NCI-H2196 (cell line): ENCODE results near the gene ZNF319.

Experiments used
- DNase-seq: peaks from one replicate; lab custom pipeline; 2025; ENCODE audit not compliant: unreplicated experiment; lab: John Stamatoyannopoulos, UW

Gene ZNF319

GRCh38 chr16:57999971-58000705, at the start of gene ZNF319:
TSS of gene ZNF319 (minus strand) at chr16:58000672. CDS start at chr16:57998265, 2,407 bp downstream.
- DNase-seq, result no peak

- no peak for DNase-seq
These were observed 49.0 kb upstream of the ZNF319 start for GRCh38 chr16:58049232-58050185.

- no peak for DNase-seq
These were observed 48.2 kb upstream of the ZNF319 start for GRCh38 chr16:58048494-58049231.

DNA sequence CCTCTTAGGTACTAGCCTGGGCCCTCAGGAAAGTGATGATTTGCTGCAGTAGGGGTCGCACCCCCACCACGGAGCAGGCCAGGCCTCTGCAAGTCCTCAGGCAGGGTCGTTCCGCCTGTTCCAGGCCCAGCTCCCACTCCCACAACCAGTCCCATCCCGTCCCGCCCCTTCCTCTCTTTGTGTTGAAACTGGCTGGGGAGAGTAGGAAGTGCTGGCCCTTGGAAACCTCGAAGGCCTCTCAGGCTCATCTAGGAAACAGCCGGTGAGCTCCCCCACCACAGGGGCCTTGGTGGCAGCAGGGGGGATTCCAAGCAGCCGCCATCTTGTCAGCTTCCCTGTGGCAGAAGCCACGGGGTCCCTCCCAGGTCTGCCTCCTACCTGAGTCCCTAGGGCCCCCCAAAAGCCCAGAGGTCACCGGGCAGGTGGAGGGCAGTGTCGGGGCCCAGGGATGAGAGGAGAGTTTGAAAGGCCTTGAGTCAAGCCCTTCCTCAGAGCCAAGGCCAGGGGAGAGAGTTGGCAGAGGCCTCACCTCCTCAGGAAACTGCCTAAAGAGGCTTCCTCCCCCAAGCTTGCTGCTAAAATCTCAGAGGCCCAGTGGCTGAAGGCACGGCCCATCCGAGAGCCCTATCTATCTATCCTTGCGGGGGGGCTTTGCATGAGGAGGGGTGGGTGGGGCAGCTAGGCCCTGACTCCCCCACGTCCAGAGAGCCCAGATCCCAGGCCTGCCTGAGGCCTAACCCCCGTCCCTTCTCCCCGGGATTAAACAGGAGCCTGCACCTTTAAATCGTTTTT, 47.3 kb upstream of the ZNF319 start:
- no peak for DNase-seq

DNA sequence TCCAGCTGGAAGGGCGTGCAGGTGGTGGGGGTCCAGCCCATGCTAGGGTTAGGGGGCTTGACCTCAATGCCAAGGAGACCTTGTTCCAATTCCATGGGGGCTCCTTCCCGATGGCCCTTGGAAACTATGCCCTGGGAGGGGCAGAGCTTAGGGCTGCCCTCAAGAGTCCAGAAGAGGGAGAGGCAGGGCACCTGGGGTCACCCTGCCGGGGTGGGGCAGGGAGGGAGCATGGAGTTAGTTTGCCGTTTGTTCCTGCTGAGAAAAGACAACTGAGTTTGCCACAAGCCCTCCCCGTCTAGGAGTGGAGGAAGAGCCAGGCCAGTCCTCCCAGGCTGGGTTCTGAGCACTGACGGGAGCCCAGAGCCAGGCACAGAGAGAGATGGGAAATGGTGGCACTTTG, 46.5 kb upstream of the ZNF319 start:
- no peak for DNase-seq

- DNase-seq, result no peak
These were observed 45.8 kb upstream of the ZNF319 start for GRCh38 chr16:58046054-58046881.

DNA sequence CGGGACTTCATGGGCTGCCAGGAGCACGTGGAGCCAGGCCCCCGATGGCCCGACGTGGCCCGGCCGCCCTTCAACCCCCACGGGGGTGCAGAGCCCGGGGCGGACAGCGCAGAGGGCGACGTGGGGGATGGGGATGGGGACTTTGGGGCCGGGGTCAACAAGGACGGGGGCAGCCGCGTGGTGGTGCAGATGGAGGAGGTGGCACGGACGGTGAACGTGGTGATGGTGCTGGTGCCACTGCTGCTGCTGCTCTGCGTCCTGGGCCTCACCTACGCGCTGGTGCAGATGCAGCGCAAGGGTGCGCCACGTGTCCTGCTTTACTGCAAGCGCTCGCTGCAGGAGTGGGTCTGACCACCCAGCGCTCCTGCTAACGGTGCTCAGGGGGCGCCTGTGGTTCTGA, 44.6 kb upstream of the ZNF319 start:
- DNase-seq, result no peak

GRCh38 chr16:58044266-58045019, 44.0 kb upstream of the ZNF319 start:
- no peak for DNase-seq

DNA sequence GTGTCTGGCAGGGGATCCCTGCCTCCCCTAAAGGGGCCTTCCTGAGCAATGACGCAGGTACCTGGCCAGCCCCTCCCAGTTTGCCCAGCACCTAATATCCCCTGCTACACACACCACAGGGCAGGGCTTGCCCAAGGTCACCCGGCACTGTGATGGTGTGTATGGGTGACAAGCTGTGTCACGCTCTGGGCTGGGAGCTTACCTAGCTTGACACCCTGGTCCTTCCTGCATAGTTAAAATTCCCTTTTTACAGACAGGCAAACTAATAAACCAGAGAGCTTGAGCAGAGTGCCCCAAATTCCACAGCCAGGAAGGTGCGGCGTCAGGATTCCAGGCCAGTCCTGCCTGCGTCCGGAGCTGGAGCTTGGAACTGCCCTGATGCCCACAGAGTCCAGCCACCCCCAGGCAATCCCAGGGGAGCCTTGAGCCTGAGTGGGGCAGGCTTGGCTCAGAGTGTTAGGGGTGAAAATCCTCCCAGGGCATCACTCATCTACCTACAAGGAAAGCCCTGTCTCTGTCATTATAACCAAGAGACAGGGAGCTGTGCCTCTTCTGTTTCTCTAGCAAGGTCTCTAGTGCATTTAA, 43.2 kb upstream of the ZNF319 start:
- DNase-seq, result no peak

- DNase-seq, result no peak
These were observed 42.5 kb upstream of the ZNF319 start for GRCh38 chr16:58042886-58043515.

DNA sequence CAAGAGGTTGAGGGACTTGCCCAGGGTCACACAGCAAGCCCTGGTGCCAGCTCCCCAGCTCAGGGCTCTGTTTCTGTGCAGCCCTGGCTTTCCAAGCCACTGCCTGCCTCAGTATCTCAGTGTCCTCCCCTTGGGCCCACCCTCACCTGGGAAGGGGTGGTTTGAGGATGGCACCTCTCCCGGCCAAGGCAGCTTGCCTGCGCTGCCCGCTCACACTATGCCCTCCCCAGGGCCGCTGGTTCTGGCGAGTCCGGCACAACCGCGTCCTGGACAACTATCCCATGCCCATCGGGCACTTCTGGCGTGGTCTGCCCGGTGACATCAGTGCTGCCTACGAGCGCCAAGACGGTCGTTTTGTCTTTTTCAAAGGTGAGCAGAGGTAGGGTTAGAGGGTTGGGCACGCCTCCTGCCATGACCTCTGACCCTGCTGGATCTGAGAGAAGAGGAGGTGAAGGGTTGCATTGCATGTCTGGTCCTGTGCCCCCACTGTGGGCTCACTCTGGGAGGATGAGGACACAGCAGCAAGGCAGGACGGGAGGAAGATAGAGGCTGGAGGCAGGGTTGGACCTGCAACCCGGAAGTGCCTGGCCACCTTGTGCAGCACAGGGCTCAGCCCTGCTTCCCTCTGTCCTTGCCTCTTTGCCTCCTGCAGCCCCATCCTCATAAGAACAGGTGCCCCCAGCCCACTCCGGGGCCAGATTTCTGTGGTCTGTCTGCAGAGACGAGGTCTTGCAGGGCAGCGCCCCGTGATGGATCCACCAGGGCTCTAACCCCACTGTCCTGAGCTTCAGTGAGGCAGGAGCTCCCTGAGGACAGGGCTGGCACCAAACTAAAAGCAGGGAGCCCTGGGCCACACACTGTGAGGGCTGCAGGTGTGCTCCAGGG, 41.8 kb upstream of the ZNF319 start:
- no peak for DNase-seq

GRCh38 chr16:58041628-58041955, 41.1 kb upstream of the ZNF319 start:
- no peak for DNase-seq

GRCh38 chr16:58040945-58041627, 40.6 kb upstream of the ZNF319 start:
- DNase-seq, result no peak

- no peak for DNase-seq
These were observed 40.0 kb upstream of the ZNF319 start for GRCh38 chr16:58040496-58040846.

GRCh38 chr16:58039829-58040495, 39.5 kb upstream of the ZNF319 start:
- no peak for DNase-seq

DNA sequence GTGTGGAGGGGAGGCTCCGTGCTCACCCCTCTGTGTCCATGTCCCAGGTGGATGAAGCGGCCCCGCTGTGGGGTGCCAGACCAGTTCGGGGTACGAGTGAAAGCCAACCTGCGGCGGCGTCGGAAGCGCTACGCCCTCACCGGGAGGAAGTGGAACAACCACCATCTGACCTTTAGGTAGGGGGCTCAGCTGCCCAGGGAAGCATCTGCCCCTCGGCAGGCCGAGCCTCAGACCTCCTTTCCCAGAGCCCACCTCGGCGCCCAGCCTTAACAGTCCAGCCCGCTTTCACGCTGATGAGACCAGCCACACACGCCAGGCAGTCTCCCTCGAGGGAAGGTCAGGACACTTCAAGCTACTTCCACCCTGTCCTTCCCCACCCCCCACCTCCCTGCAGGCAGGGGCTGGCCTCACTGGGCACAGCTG, 37.8 kb upstream of the ZNF319 start:
- no peak for DNase-seq
